ENCODE measurements around the gene CRLF1.

Gene CRLF1

GRCh38 chr19:18629166-18630088 lies 22.8 kb upstream of the CRLF1 start:
- Histone ChIP-seq H3K27ac (ENCODE audit: low read length) (no peak overlapping the region), H2AFZ (ENCODE audit: low read depth, low read length) (no peak overlapping the region), H3K4me2 (ENCODE audit: insufficient read depth, low read length) (no peak overlapping the region), H3K79me2 (ENCODE audit: insufficient read depth, low read length) (no peaks in the 10 kb centered on the region), H3K4me3 (ENCODE audit: low read depth in 1 of 2, low read length in 2 of 2) (no peak overlapping the region), H3K36me3 (ENCODE audit: insufficient read depth, low read length) (no peaks in the 10 kb centered on the region), H3K9me3 (ENCODE audit: insufficient read depth, low read length, severe bottlenecking) (no peaks in the 10 kb centered on the region), H4K20me1 (ENCODE audit: insufficient read depth, low read length) (no peaks in the 10 kb centered on the region), H3K27me3 (ENCODE audit: insufficient read depth, low read length, poor library complexity) (no peaks in the 10 kb centered on the region), H3K9ac (ENCODE audit: low read depth, low read length) (no peak overlapping the region), H3K4me1 (ENCODE audit: insufficient read depth, low read length) (no peaks in the 10 kb centered on the region)
- TF ChIP-seq CTCF (IDR thresholded peaks at IDR 0.05; ENCODE audit: borderline replicate concordance, extremely low read depth, low read length, poor library complexity, severe bottlenecking) (no peak), EZH2 (IDR thresholded peaks at IDR 0.05; ENCODE audit: borderline replicate concordance, low read depth, low read length, severe bottlenecking) (no peak)
- ATAC-seq (ENCODE audit: insufficient read depth, low read depth) (no peak), DNase-seq (no peak)

GRCh38 chr19:18626906-18627305 lies 20.3 kb upstream of the CRLF1 start:
- no peak overlapping the region for H3K27ac ChIP-seq (ENCODE audit: low read length)
- TF ChIP-seq EZH2 (IDR thresholded peaks at IDR 0.05; ENCODE audit: borderline replicate concordance, low read depth, low read length, severe bottlenecking): no peak
- no peak for TF ChIP-seq CTCF (IDR thresholded peaks at IDR 0.05; ENCODE audit: borderline replicate concordance, extremely low read depth, low read length, poor library complexity, severe bottlenecking)
- no peaks in the 10 kb centered on the region for H3K4me1 ChIP-seq (ENCODE audit: insufficient read depth, low read length)
- no peak for ATAC-seq (ENCODE audit: insufficient read depth, low read depth)
- no peaks in the 10 kb centered on the region for H3K9me3 ChIP-seq (ENCODE audit: insufficient read depth, low read length, severe bottlenecking)
- no peaks in the 10 kb centered on the region for H3K36me3 ChIP-seq (ENCODE audit: insufficient read depth, low read length)
- no peaks in the 10 kb centered on the region for H3K79me2 ChIP-seq (ENCODE audit: insufficient read depth, low read length)
- no peaks in the 10 kb centered on the region for H4K20me1 ChIP-seq (ENCODE audit: insufficient read depth, low read length)
- no peak overlapping the region for H3K4me2 ChIP-seq (ENCODE audit: insufficient read depth, low read length)
- H3K27me3 ChIP-seq (ENCODE audit: insufficient read depth, low read length, poor library complexity): no peaks in the 10 kb centered on the region
- H3K4me3 ChIP-seq (ENCODE audit: low read depth in 1 of 2, low read length in 2 of 2): no peak overlapping the region
- H2AFZ ChIP-seq (ENCODE audit: low read depth, low read length): no peak overlapping the region
- DNase-seq: no peak
- H3K9ac ChIP-seq (ENCODE audit: low read depth, low read length): no peak overlapping the region

- no peaks in the 10 kb centered on the region for H3K79me2 ChIP-seq (ENCODE audit: insufficient read depth, low read length)
- no peaks in the 10 kb centered on the region for H3K36me3 ChIP-seq (ENCODE audit: insufficient read depth, low read length)
- TF ChIP-seq EZH2 (IDR thresholded peaks at IDR 0.05; ENCODE audit: borderline replicate concordance, low read depth, low read length, severe bottlenecking): no peak
- TF ChIP-seq CTCF (IDR thresholded peaks at IDR 0.05; ENCODE audit: borderline replicate concordance, extremely low read depth, low read length, poor library complexity, severe bottlenecking): no peak
- no peaks in the 10 kb centered on the region for H3K9me3 ChIP-seq (ENCODE audit: insufficient read depth, low read length, severe bottlenecking)
- H4K20me1 ChIP-seq (ENCODE audit: insufficient read depth, low read length): no peaks in the 10 kb centered on the region
- no peak overlapping the region for H3K9ac ChIP-seq (ENCODE audit: low read depth, low read length)
- no peak overlapping the region for H3K4me3 ChIP-seq (ENCODE audit: low read depth in 1 of 2, low read length in 2 of 2)
- ATAC-seq (ENCODE audit: insufficient read depth, low read depth) (no peak), DNase-seq (no peak)
- no peaks in the 10 kb centered on the region for H3K4me1 ChIP-seq (ENCODE audit: insufficient read depth, low read length)
- no peak overlapping the region for H2AFZ ChIP-seq (ENCODE audit: low read depth, low read length)
- H3K4me2 ChIP-seq (ENCODE audit: insufficient read depth, low read length): no peak overlapping the region
- H3K27ac ChIP-seq (ENCODE audit: low read length): no peak overlapping the region
- no peaks in the 10 kb centered on the region for H3K27me3 ChIP-seq (ENCODE audit: insufficient read depth, low read length, poor library complexity)
Observed at GRCh38 chr19:18620902-18621301, 14.3 kb upstream of the CRLF1 start.
